ENCODE data around the gene ZNF565. TPM values are rescaled to one million over a fixed set of nuclear protein-coding genes. Genes with fewer than 3 reads are reported as not detected.
A peak's percentile ranks its signal among the peaks of the same experiment; 100 is the strongest.

Gene ZNF565
- total RNA-seq, 1 experiment from 2014 or later, result 3.0 TPM

GRCh38 chr19:36142496-36142895, 72.0 kb downstream of the ZNF565 start:
- no peak for DNase-seq
- CTCF ChIA-PET, result no interaction called here
- BruUV-seq (replicated peaks), result no TSS peak

GRCh38 chr19:36142046-36142445, 72.4 kb downstream of the ZNF565 start:
- no peak overlapping the region for H3K27ac ChIP-seq (ENCODE audit: low read length)
- no peaks in the 10 kb centered on the region for H3F3A ChIP-seq (ENCODE audit: low read length, unreplicated experiment)
- intact Hi-C loops (cut with micrococcal nuclease), result no loop called here
- no peak overlapping the region for H3K9ac ChIP-seq (ENCODE audit: low read length)
- peaks cover 7% of the 10 kb centered on the region; the same call in 1 of the 2 replicates for H4K20me1 ChIP-seq (ENCODE audit: low read length)
- ChIA-PET CTCF (no interaction called here), POLR2A (ENCODE audit: unreplicated experiment) (no interaction called here)
- H3K4me3 ChIP-seq (ENCODE audit: low read length), result no peak overlapping the region
- H3K4me2 ChIP-seq (ENCODE audit: low read length), result peak overlapping the region; percentile 94
- no peak for ATAC-seq
- H3K9me2 ChIP-seq (replicated peaks; ENCODE audit: low read length), result no peaks in the 10 kb centered on the region
- no peaks in the 10 kb centered on the region for H3K9me3 ChIP-seq (ENCODE audit: low read length)
- peaks cover 17% of the 10 kb centered on the region for H3K36me3 ChIP-seq (ENCODE audit: low read depth, low read length)
- H2AFZ ChIP-seq (ENCODE audit: low read length), result no peak overlapping the region
- TF ChIP-seq EZH2phosphoT487 (IDR thresholded peaks at IDR 0.05; ENCODE audit: borderline replicate concordance, low read length), result no peak
- DNase-seq, result no peak
- peaks cover 21% of the 10 kb centered on the region for H3K4me1 ChIP-seq (ENCODE audit: insufficient read depth, low read length)
- peaks cover 34% of the 10 kb centered on the region for H3K79me2 ChIP-seq (ENCODE audit: low read length)
- no TSS peak for BruUV-seq (replicated peaks)
- H3K27me3 ChIP-seq (ENCODE audit: low read length), result no peaks in the 10 kb centered on the region

More at GRCh38 chr19:36142496-36142895, 72.0 kb downstream of the ZNF565 start:
- Histone ChIP-seq H3K9ac (ENCODE audit: low read length) (no peak overlapping the region), H3K9me2 (replicated peaks; ENCODE audit: low read length) (no peaks in the 10 kb centered on the region), H3K79me2 (ENCODE audit: low read length) (peaks cover 34% of the 10 kb centered on the region), H3K4me1 (ENCODE audit: insufficient read depth, low read length) (peaks cover 17% of the 10 kb centered on the region), H3K27ac (ENCODE audit: low read length) (no peak overlapping the region), H4K20me1 (ENCODE audit: low read length) (peaks cover 7% of the 10 kb centered on the region; the same call in 1 of the 2 replicates), H3K27me3 (ENCODE audit: low read length) (no peaks in the 10 kb centered on the region), H3K4me3 (ENCODE audit: low read length) (no peak overlapping the region), H3F3A (ENCODE audit: low read length, unreplicated experiment) (no peaks in the 10 kb centered on the region), H2AFZ (ENCODE audit: low read length) (no peak overlapping the region), H3K36me3 (ENCODE audit: low read depth, low read length) (peaks cover 19% of the 10 kb centered on the region), H3K4me2 (ENCODE audit: low read length) (no peak overlapping the region), H3K9me3 (ENCODE audit: low read length) (no peaks in the 10 kb centered on the region)
- POLR2A ChIA-PET (ENCODE audit: unreplicated experiment), result no interaction called here
- TF ChIP-seq, protein P1, sequence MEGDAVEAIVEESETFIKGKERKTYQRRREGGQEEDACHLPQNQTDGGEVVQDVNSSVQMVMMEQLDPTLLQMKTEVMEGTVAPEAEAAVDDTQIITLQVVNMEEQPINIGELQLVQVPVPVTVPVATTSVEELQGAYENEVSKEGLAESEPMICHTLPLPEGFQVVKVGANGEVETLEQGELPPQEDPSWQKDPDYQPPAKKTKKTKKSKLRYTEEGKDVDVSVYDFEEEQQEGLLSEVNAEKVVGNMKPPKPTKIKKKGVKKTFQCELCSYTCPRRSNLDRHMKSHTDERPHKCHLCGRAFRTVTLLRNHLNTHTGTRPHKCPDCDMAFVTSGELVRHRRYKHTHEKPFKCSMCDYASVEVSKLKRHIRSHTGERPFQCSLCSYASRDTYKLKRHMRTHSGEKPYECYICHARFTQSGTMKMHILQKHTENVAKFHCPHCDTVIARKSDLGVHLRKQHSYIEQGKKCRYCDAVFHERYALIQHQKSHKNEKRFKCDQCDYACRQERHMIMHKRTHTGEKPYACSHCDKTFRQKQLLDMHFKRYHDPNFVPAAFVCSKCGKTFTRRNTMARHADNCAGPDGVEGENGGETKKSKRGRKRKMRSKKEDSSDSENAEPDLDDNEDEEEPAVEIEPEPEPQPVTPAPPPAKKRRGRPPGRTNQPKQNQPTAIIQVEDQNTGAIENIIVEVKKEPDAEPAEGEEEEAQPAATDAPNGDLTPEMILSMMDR (conservative IDR thresholded peaks at IDR 0.05; ENCODE audit: low read depth, low read length), result no peak
- TF ChIP-seq EZH2 (IDR thresholded peaks at IDR 0.05; ENCODE audit: low read length, unreplicated experiment), result no peak
- TF ChIP-seq EZH2phosphoT487 (IDR thresholded peaks at IDR 0.05; ENCODE audit: borderline replicate concordance, low read length), result no peak
- intact Hi-C loops (cut with micrococcal nuclease), result no loop called here
- no peak for ATAC-seq

- H4K20me1 ChIP-seq (ENCODE audit: low read length), result peaks cover 7% of the 10 kb centered on the region; the same call in 1 of the 2 replicates
- peak overlapping the region; percentile 94 for H3K4me3 ChIP-seq (ENCODE audit: low read length)
- no peaks in the 10 kb centered on the region for H3K9me3 ChIP-seq (ENCODE audit: low read length)
- intact Hi-C loops (cut with micrococcal nuclease), result loop anchor here (2.0 kb wide), 1 partner anchor 14 kb away; no protein-coding TSS in a partner anchor
- no TSS peak for BruUV-seq (replicated peaks)
- peak overlapping the region; percentile 94 for H3K4me2 ChIP-seq (ENCODE audit: low read length)
- H3K9me2 ChIP-seq (replicated peaks; ENCODE audit: low read length), result no peaks in the 10 kb centered on the region
- H3K27ac ChIP-seq (ENCODE audit: low read length), result peak overlapping the region; percentile 99
- no peak overlapping the region for H2AFZ ChIP-seq (ENCODE audit: low read length)
- H3K36me3 ChIP-seq (ENCODE audit: low read depth, low read length), result peaks cover 16% of the 10 kb centered on the region
- peaks cover 29% of the 10 kb centered on the region for H3K4me1 ChIP-seq (ENCODE audit: insufficient read depth, low read length)
- no peaks in the 10 kb centered on the region for H3F3A ChIP-seq (ENCODE audit: low read length, unreplicated experiment)
- ATAC-seq, result peak; percentile 47
- peaks cover 34% of the 10 kb centered on the region for H3K79me2 ChIP-seq (ENCODE audit: low read length)
- ChIA-PET POLR2A (ENCODE audit: unreplicated experiment) (no interaction called here), CTCF (no interaction called here)
- H3K27me3 ChIP-seq (ENCODE audit: low read length), result no peaks in the 10 kb centered on the region
- peak; percentile 88 for DNase-seq
- H3K9ac ChIP-seq (ENCODE audit: low read length), result peak overlapping the region; percentile 100
- no peak for TF ChIP-seq EZH2phosphoT487 (IDR thresholded peaks at IDR 0.05; ENCODE audit: borderline replicate concordance, low read length)
Measured at GRCh38 chr19:36141039-36141927, 73.2 kb downstream of the ZNF565 start.

Measured in PC-3 (cell line).